Caco-2 (cell line): Measurements from ENCODE around the gene PLXNA4. TPM values are rescaled to one million over a fixed set of nuclear protein-coding genes. Genes with fewer than 3 reads are reported as not detected.

Experiments used
- BruUV-seq: library from RNA; stranded (reverse); fragments of 400-500 nt; replicated peaks from 2 replicates; lab custom pipeline; 2021; lab: Mats Ljungman, UMichigan
- CTCF ChIA-PET: fragments of 300-600 bp; sonication (Branson Sonifier 250); formaldehyde crosslinking; loops from one replicate; lab custom pipeline; 2022; ENCODE audit warnings: antibody characterized with exemption; lab: Charles Lee
- POLR2A ChIA-PET: fragments of 300-600 bp; sonication (Branson Sonifier 250); formaldehyde crosslinking; loops from one replicate; lab custom pipeline; 2022; ENCODE audit warnings: antibody characterized with exemption; lab: Charles Lee
- DNase-seq, 2 experiments: peaks; one replicate each; pipeline versions ENCODE4 v3.0.0 to v3.0.0-alpha.2; 2020 to 2022
- H3K27me3 ChIP-seq: replicated peaks from 2 replicates; pipeline ENCODE4 v1.6.0; 2011; ENCODE audit warnings: low read length; ENCODE audit not compliant: control insufficient read depth, insufficient read depth
- H3K36me3 ChIP-seq: 2 replicates; pipeline ENCODE4 v1.5.1; 2011; ENCODE audit warnings: low read length; ENCODE audit not compliant: control insufficient read depth, insufficient read depth
- H3K4me1 ChIP-seq: fragments of 250-450 bp; sonication (Bioruptor Pico); 2 replicates; pipeline ENCODE4 v1.5.1; 2020; ENCODE audit warnings: mild to moderate bottlenecking
- H3K4me3 ChIP-seq: 2 replicates; pipeline ENCODE4 v1.5.1; 2011; ENCODE audit warnings: low read depth, mild to moderate bottlenecking, control low read depth, low read length
- H3K9me3 ChIP-seq: fragments of 250-450 bp; sonication (Bioruptor Pico); 2 replicates; pipeline ENCODE4 v1.5.1; 2020; ENCODE audit warnings: mild to moderate bottlenecking, moderate library complexity
- H3K27ac Mint-ChIP-seq: one replicate; pipeline ENCODE4 v1.8.0; 2022; ENCODE audit warnings: mixed read lengths; ENCODE audit not compliant: unreplicated experiment
- H3K27me3 Mint-ChIP-seq: one replicate; pipeline ENCODE4 v1.8.0; 2022; ENCODE audit warnings: mixed read lengths; ENCODE audit not compliant: insufficient read depth, unreplicated experiment
- H3K36me3 Mint-ChIP-seq: one replicate; pipeline ENCODE4 v1.8.0; 2022; ENCODE audit warnings: mild to moderate bottlenecking, mixed read lengths; ENCODE audit not compliant: insufficient read depth, unreplicated experiment
- H3K4me1 Mint-ChIP-seq: one replicate; pipeline ENCODE4 v1.8.0; 2022; ENCODE audit warnings: low read depth, mixed read lengths; ENCODE audit not compliant: unreplicated experiment
- H3K4me3 Mint-ChIP-seq: one replicate; pipeline ENCODE4 v1.8.0; 2022; ENCODE audit warnings: mild to moderate bottlenecking, moderate library complexity, mixed read lengths; ENCODE audit not compliant: unreplicated experiment
- H3K9me3 Mint-ChIP-seq: one replicate; pipeline ENCODE4 v1.8.0; 2022; ENCODE audit warnings: mixed read lengths; ENCODE audit not compliant: unreplicated experiment
- CTCF ChIP-seq, 2 experiments: fragments of 200-600 bp in 1 of 2; IDR thresholded peaks; 1 replicate in 1 of 2; 2 replicates in 1 of 2; pipeline versions ENCODE4 v1.5.1 to v1.8.0; 2011 to 2022; ENCODE audit warnings: antibody characterized with exemption in 1 of 2, control low read depth in 1 of 2, inconsistent platforms in 1 of 2, low read depth in 1 of 2, low read length in 1 of 2, mild to moderate bottlenecking in 1 of 2, moderate library complexity in 1 of 2; ENCODE audit not compliant: insufficient read depth in 1 of 2, severe bottlenecking in 1 of 2, unreplicated experiment in 1 of 2
- intact Hi-C: fragments of 100-400 bp; cut with micrococcal nuclease; formaldehyde crosslinking; loops from one replicate; pipeline ENCODE4 v1.10.0; 2022; ENCODE audit not compliant: unreplicated experiment
- total RNA-seq: library from RNA; stranded (reverse); gene quantifications from 2 replicates; pipeline ENCODE4 v1.2.3, GENCODE V29; 2022

Gene PLXNA4
- total RNA-seq, 1 experiment from 2014 or later, result 0.43 TPM

GRCh38 chr7:132379292-132379691 is 197.0 kb downstream of the PLXNA4 start:
- no peak for DNase-seq
- POLR2A ChIA-PET, result no interaction called here
- Histone ChIP-seq H3K4me1 (peaks cover 73% of the 10 kb centered on the region), H3K4me3 (no peak overlapping the region), H3K9me3 (no peaks in the 10 kb centered on the region), H3K36me3 (no peaks in the 10 kb centered on the region), H3K27me3 (no peaks in the 10 kb centered on the region)
- H3K4me1 Mint-ChIP-seq, result peaks cover 59% of the 10 kb centered on the region
- no TSS peak for BruUV-seq
- CTCF ChIA-PET, result no interaction called here
- no peak for TF ChIP-seq CTCF (IDR thresholded peaks at IDR 0.05; ENCODE audit: insufficient read depth in 1 of 2, low read depth in 1 of 2, low read length in 1 of 2, severe bottlenecking in 1 of 2, unreplicated experiment in 1 of 2)
- no peaks in the 10 kb centered on the region for H3K36me3 Mint-ChIP-seq
- H3K27me3 Mint-ChIP-seq, result no peaks in the 10 kb centered on the region
- intact Hi-C loops, result no loop called here
- H3K4me3 Mint-ChIP-seq, result no peak overlapping the region
- no peaks in the 10 kb centered on the region for H3K9me3 Mint-ChIP-seq
- peak overlapping the region; percentile 91 for H3K27ac Mint-ChIP-seq

GRCh38 chr7:132377703-132378584 is 198.3 kb downstream of the PLXNA4 start:
- H3K4me3 Mint-ChIP-seq, result peak overlapping the region; percentile 47
- H3K27ac Mint-ChIP-seq, result peak overlapping the region; percentile 91
- H3K4me1 Mint-ChIP-seq, result peaks cover 56% of the 10 kb centered on the region
- no peaks in the 10 kb centered on the region for H3K36me3 Mint-ChIP-seq
- H3K27me3 Mint-ChIP-seq, result no peaks in the 10 kb centered on the region
- Histone ChIP-seq H3K9me3 (no peaks in the 10 kb centered on the region), H3K27me3 (no peaks in the 10 kb centered on the region), H3K4me3 (no peak overlapping the region), H3K4me1 (peaks cover 73% of the 10 kb centered on the region), H3K36me3 (no peaks in the 10 kb centered on the region)
- TF ChIP-seq CTCF (IDR thresholded peaks at IDR 0.05; ENCODE audit: insufficient read depth in 1 of 2, low read depth in 1 of 2, low read length in 1 of 2, severe bottlenecking in 1 of 2, unreplicated experiment in 1 of 2), result no peak
- ChIA-PET POLR2A (interaction anchor here (0.7 kb wide), 1 partner anchor 119 kb away, joined by 6 read pairs; no protein-coding TSS in a partner anchor), CTCF (no interaction called here)
- H3K9me3 Mint-ChIP-seq, result no peaks in the 10 kb centered on the region
- no peak for DNase-seq
- intact Hi-C loops, result no loop called here
- no TSS peak for BruUV-seq

GRCh38 chr7:132377015-132377414 is 199.3 kb downstream of the PLXNA4 start:
- POLR2A ChIA-PET, result no interaction called here
- no peak for TF ChIP-seq CTCF (IDR thresholded peaks at IDR 0.05; ENCODE audit: insufficient read depth in 1 of 2, low read depth in 1 of 2, low read length in 1 of 2, severe bottlenecking in 1 of 2, unreplicated experiment in 1 of 2)
- Mint-ChIP-seq H3K4me1 (peaks cover 47% of the 10 kb centered on the region), H3K27ac (peak overlapping the region; percentile 91), H3K36me3 (no peaks in the 10 kb centered on the region), H3K4me3 (peak overlapping the region; percentile 47), H3K27me3 (no peaks in the 10 kb centered on the region), H3K9me3 (no peaks in the 10 kb centered on the region)
- CTCF ChIA-PET, result interaction anchor here (0.6 kb wide), 1 partner anchor 10 kb away, joined by 6 read pairs; no protein-coding TSS in a partner anchor
- no peaks in the 10 kb centered on the region for H3K9me3 ChIP-seq
- BruUV-seq, result no TSS peak
- no peak overlapping the region for H3K4me3 ChIP-seq
- H3K4me1 ChIP-seq, result peaks cover 64% of the 10 kb centered on the region
- H3K27me3 ChIP-seq, result no peaks in the 10 kb centered on the region
- no peaks in the 10 kb centered on the region for H3K36me3 ChIP-seq
- peak in 1 of 2 experiments; percentile 49 for DNase-seq
- intact Hi-C loops, result no loop called here
